ENCODE data around the gene SAMD7. TPM values are rescaled to one million over a fixed set of nuclear protein-coding genes. Genes with fewer than 3 reads are reported as not detected.

The SAMD7 gene
- polyA plus RNA-seq, 1 donor (not counting 4 experiments of a cell fraction or from before 2014, with no cell fraction given), result not detected

DNA sequence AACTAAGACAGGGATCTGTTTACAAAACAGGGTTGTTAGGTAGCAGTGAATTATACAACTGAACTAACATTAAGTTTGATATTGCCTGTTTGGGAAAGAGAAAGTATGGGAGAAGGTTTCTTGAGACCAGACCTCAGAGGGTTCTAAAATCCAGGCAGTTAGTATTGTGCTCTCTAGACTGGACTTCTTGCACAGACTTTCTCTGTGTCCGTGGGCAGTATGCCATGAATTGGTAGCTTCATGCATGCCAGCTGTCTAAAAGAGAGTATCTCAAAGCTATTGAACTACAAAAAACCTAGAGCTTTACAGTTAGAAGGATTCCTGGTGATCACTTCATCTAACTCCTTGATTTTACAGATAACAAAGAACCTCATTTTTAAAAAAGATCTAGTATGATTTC is 12.5 kb downstream of the SAMD7 start:
- Histone ChIP-seq H3K27ac (ENCODE audit: control insufficient read depth, insufficient read depth, low read length) (no peak overlapping the region), H3K4me3 (ENCODE audit: control insufficient read depth in 2 of 3, extremely low read depth in 1 of 3, insufficient read depth in 2 of 3, low read depth in 1 of 3, low read length in 3 of 3) (no peak overlapping the region), H3K4me1 (ENCODE audit: control insufficient read depth, extremely low read depth, insufficient read depth, low read length) (no peaks in the 10 kb centered on the region), H4K20me1 (ENCODE audit: control insufficient read depth, extremely low read depth, insufficient read depth, low read length) (no peaks in the 10 kb centered on the region), H3K79me2 (ENCODE audit: control insufficient read depth, insufficient read depth, low read length) (no peaks in the 10 kb centered on the region), H3K9me1 (ENCODE audit: control insufficient read depth, extremely low read depth, insufficient read depth, low read length) (no peaks in the 10 kb centered on the region), H2AFZ (ENCODE audit: control insufficient read depth, low read length) (no peak overlapping the region), H3K27me3 (ENCODE audit: control insufficient read depth, extremely low read depth, insufficient read depth, low read length) (no peaks in the 10 kb centered on the region), H3K4me2 (ENCODE audit: control insufficient read depth, extremely low read depth, insufficient read depth, low read depth, low read length) (no peak overlapping the region), H3K36me3 (ENCODE audit: control insufficient read depth in 2 of 2, extremely low read depth in 1 of 2, insufficient read depth in 2 of 2, low read length in 2 of 2) (no peaks in the 10 kb centered on the region), H3K9ac (ENCODE audit: control insufficient read depth, extremely low read depth, insufficient read depth, low read length) (no peak overlapping the region), H3K9me3 (ENCODE audit: control insufficient read depth, low read depth, low read length) (no peaks in the 10 kb centered on the region)
- TF ChIP-seq, protein P1, sequence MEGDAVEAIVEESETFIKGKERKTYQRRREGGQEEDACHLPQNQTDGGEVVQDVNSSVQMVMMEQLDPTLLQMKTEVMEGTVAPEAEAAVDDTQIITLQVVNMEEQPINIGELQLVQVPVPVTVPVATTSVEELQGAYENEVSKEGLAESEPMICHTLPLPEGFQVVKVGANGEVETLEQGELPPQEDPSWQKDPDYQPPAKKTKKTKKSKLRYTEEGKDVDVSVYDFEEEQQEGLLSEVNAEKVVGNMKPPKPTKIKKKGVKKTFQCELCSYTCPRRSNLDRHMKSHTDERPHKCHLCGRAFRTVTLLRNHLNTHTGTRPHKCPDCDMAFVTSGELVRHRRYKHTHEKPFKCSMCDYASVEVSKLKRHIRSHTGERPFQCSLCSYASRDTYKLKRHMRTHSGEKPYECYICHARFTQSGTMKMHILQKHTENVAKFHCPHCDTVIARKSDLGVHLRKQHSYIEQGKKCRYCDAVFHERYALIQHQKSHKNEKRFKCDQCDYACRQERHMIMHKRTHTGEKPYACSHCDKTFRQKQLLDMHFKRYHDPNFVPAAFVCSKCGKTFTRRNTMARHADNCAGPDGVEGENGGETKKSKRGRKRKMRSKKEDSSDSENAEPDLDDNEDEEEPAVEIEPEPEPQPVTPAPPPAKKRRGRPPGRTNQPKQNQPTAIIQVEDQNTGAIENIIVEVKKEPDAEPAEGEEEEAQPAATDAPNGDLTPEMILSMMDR (optimal IDR thresholded peaks at IDR 0.05 in 1 of 3, IDR thresholded peaks at IDR 0.05 in 1 of 3, conservative IDR thresholded peaks at IDR 0.05 in 1 of 3; ENCODE audit: extremely low read depth in 1 of 3, insufficient read depth in 2 of 3, low read length in 3 of 3), result no peak
- no peak for TF ChIP-seq EZH2 (IDR thresholded peaks at IDR 0.05; ENCODE audit: low read length)
- no peak for DNase-seq (ENCODE audit: low read depth, low spot score)
- dilution Hi-C loops (cut with MboI; ENCODE audit: extremely low pct_ligation_motif_present, low sequenced_read_pairs), result no loop called here
- FAIRE-seq, result no peak

DNA sequence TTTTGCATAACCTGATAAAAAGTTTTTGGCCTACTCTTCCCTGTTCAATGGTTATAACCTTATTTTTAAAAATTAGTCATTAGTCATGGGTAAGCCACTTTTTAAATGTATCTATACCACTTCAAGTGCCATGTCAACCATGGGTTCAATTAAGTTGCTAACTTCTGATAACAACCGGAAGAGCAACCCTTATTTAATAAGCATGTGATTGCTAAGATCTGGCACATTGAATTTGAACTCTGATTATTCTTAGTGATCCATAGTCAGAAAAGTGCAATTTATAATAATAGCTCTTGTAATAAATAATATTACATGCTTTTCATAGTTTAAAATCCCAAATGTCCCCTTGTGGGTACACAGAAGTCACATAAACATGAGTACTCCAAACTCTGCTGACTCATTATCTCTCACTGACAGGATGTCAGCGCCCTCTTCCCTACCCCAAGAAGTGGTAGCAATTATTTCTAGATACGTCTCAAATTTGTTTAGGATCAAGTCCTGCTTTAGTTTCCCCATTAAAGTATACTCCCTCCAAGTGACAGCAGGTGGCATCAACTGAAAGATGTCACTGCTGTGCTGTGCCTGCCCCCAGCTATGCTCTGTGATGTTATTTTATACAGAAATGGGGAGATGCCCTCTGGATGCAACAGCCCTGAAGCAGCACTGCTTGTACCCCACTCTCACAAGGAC is 18.6 kb downstream of the SAMD7 start:
- no peak for DNase-seq (ENCODE audit: low read depth, low spot score)
- Histone ChIP-seq H2AFZ (ENCODE audit: control insufficient read depth, low read length) (no peak overlapping the region), H3K9ac (ENCODE audit: control insufficient read depth, extremely low read depth, insufficient read depth, low read length) (no peak overlapping the region), H3K4me3 (ENCODE audit: control insufficient read depth in 2 of 3, extremely low read depth in 1 of 3, insufficient read depth in 2 of 3, low read depth in 1 of 3, low read length in 3 of 3) (no peak overlapping the region), H4K20me1 (ENCODE audit: control insufficient read depth, extremely low read depth, insufficient read depth, low read length) (no peaks in the 10 kb centered on the region), H3K4me1 (ENCODE audit: control insufficient read depth, extremely low read depth, insufficient read depth, low read length) (no peaks in the 10 kb centered on the region), H3K27me3 (ENCODE audit: control insufficient read depth, extremely low read depth, insufficient read depth, low read length) (no peaks in the 10 kb centered on the region), H3K27ac (ENCODE audit: control insufficient read depth, insufficient read depth, low read length) (no peak overlapping the region), H3K9me1 (ENCODE audit: control insufficient read depth, extremely low read depth, insufficient read depth, low read length) (no peaks in the 10 kb centered on the region), H3K4me2 (ENCODE audit: control insufficient read depth, extremely low read depth, insufficient read depth, low read depth, low read length) (no peak overlapping the region), H3K79me2 (ENCODE audit: control insufficient read depth, insufficient read depth, low read length) (no peaks in the 10 kb centered on the region), H3K9me3 (ENCODE audit: control insufficient read depth, low read depth, low read length) (no peaks in the 10 kb centered on the region), H3K36me3 (ENCODE audit: control insufficient read depth in 2 of 2, extremely low read depth in 1 of 2, insufficient read depth in 2 of 2, low read length in 2 of 2) (no peaks in the 10 kb centered on the region)
- FAIRE-seq, result no peak
- dilution Hi-C loops (cut with MboI; ENCODE audit: extremely low pct_ligation_motif_present, low sequenced_read_pairs), result no loop called here
- TF ChIP-seq, protein P1 (optimal IDR thresholded peaks at IDR 0.05 in 1 of 3, IDR thresholded peaks at IDR 0.05 in 1 of 3, conservative IDR thresholded peaks at IDR 0.05 in 1 of 3; ENCODE audit: extremely low read depth in 1 of 3, insufficient read depth in 2 of 3, low read length in 3 of 3), result no peak
